AG04450 (cell line): ENCODE data around the gene EMILIN2. TPM values are rescaled to one million over a fixed set of nuclear protein-coding genes. Genes with fewer than 3 reads are reported as not detected.

Experiments
- CTCF ChIA-PET: fragments of 300-600, 350-600 bp; formaldehyde crosslinking; extraction: SDS; loops from one replicate; lab custom pipeline; 2022; ENCODE audit warnings: antibody characterized with exemption, inconsistent platforms; lab: Charles Lee
- POLR2A ChIA-PET: fragments of 350-600 bp; formaldehyde crosslinking; extraction: SDS; loops from one replicate; lab custom pipeline; 2021; ENCODE audit warnings: antibody characterized with exemption, inconsistent platforms; lab: Yijun Ruan, JAX
- DNase-seq: peaks from one replicate; pipeline ENCODE4 v3.0.0-alpha.2; 2011; ENCODE audit warnings: low read depth, low spot score
- H3K27ac ChIP-seq: one replicate; pipeline ENCODE4 v1.5.1; 2012; ENCODE audit warnings: low read depth, low read length, control low read depth
- H3K27me3 ChIP-seq: one replicate; pipeline ENCODE4 v1.6.0; 2012; ENCODE audit warnings: low read length; ENCODE audit not compliant: control insufficient read depth, insufficient read depth
- H3K4me3 ChIP-seq: 2 replicates; pipeline ENCODE4 v1.5.1; 2011; ENCODE audit warnings: mild to moderate bottlenecking, low read depth, low read length, control low read depth
- H3K9me3 ChIP-seq: 2 replicates; pipeline ENCODE4 v1.5.1; 2012; ENCODE audit warnings: low read length; ENCODE audit not compliant: control insufficient read depth, insufficient read depth
- CTCF ChIP-seq: IDR thresholded peaks from 2 replicates; pipeline ENCODE4 v1.5.1; 2011; ENCODE audit warnings: low read depth, low read length, control low read depth, inconsistent platforms
- polyA plus RNA-seq: library from polyadenylated mRNA; depleted of rRNA; stranded (reverse); fragments of >200 nt; gene quantifications from 2 replicates; pipeline ENCODE4 v1.2.3, GENCODE V29; 2011

The EMILIN2 gene
- polyA plus RNA-seq, 1 experiment, result 1.2 TPM

- Histone ChIP-seq H3K27ac (no peak overlapping the region), H3K4me3 (no peak overlapping the region), H3K9me3 (no peaks in the 10 kb centered on the region), H3K27me3 (peaks cover 2% of the 10 kb centered on the region)
- no peak for DNase-seq
- no peak for TF ChIP-seq CTCF
- ChIA-PET POLR2A (no interaction called here), CTCF (no interaction called here)
Observed at GRCh38 chr18:2883076-2883735, 36.4 kb downstream of the EMILIN2 start.

- no peaks in the 10 kb centered on the region for H3K9me3 ChIP-seq
- peaks cover 2% of the 10 kb centered on the region for H3K27me3 ChIP-seq
- H3K27ac ChIP-seq, result no peak overlapping the region
- H3K4me3 ChIP-seq, result no peak overlapping the region
- no peak for TF ChIP-seq CTCF
- ChIA-PET CTCF (no interaction called here), POLR2A (no interaction called here)
- DNase-seq, result no peak
Observed at GRCh38 chr18:2884706-2885285, 38.0 kb downstream of the EMILIN2 start.

GRCh38 chr18:2887470-2887869, 40.7 kb downstream of the EMILIN2 start:
- POLR2A ChIA-PET, result no interaction called here

GRCh38 chr18:2889761-2890192, 43.0 kb downstream of the EMILIN2 start:
- POLR2A ChIA-PET, result no interaction called here
- CTCF ChIA-PET, result no interaction called here
- Histone ChIP-seq H3K27ac (no peak overlapping the region), H3K27me3 (peaks cover 4% of the 10 kb centered on the region), H3K4me3 (no peak overlapping the region), H3K9me3 (no peaks in the 10 kb centered on the region)
- TF ChIP-seq CTCF, result no peak
- DNase-seq, result no peak

More at GRCh38 chr18:2887470-2887869, 40.7 kb downstream of the EMILIN2 start:
- CTCF ChIA-PET, result no interaction called here
- no peak overlapping the region for H3K27ac ChIP-seq
- no peak for TF ChIP-seq CTCF
- DNase-seq, result no peak
- H3K27me3 ChIP-seq, result peaks cover 4% of the 10 kb centered on the region
- H3K4me3 ChIP-seq, result no peak overlapping the region
- H3K9me3 ChIP-seq, result no peaks in the 10 kb centered on the region

- no peak for TF ChIP-seq CTCF
Observed at GRCh38 chr18:2890606-2891005, 43.8 kb downstream of the EMILIN2 start.

More at GRCh38 chr18:2890606-2891005, 43.8 kb downstream of the EMILIN2 start:
- Histone ChIP-seq H3K27ac (no peak overlapping the region), H3K27me3 (peaks cover 4% of the 10 kb centered on the region), H3K4me3 (no peak overlapping the region), H3K9me3 (0 out of 2 replicates have a peak, but pooled peaks cover 3% of the 10 kb centered on the region)
- CTCF ChIA-PET, result no interaction called here
- no peak for DNase-seq
- POLR2A ChIA-PET, result no interaction called here
